ENCODE results near the gene ARL3.
"Not testable (repeated sequence)": the region's sequence is repeated elsewhere in the genome, so short reads cannot be mapped to it uniquely, and the experiment has no call there.

ARL3 gene

DNA sequence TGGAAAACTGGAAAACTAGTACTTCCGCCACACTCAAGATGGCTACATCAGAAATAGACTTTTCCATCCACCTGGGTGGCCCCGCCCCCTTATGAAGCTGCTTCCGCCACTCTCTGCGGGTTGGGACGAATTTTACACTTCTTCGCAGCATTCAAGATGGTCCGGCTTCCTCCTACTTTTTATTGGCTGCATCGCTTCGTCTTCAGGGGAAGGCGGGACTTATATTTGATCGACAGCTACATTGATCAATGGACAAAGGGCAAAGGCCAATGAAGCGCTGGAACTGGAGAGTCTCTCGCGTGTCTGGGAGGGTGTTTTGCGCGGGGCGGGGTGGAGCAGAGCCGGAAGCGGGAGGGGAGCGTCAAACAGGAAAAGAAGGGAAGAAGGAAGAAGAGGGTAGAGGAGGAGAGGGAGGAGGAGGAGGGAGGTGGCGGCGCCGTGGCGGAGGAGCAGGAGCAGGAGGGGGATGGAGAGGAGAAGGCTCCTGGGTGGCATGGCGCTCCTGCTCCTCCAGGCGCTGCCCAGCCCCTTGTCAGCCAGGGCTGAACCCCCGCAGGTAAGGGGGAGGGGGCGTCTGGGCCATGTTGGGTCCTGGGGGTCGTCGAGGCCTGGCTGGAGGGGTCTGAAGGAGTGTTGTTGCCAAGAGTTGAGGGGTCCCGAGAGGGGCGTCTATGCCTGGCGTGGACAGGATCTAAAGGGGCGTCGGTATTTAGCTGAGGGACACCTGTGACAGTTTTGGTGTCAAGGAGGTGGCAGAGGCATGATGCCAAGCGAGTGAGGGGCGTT is 29.6 kb upstream of the ARL3 start, which contains the start of gene WBP1L:
WBP1L (plus strand) TSS at position 361 of the 786 bp plus-strand sequence; CDS start at position 467, 106 bp downstream.
- Histone ChIP-seq H3K4me3 (IDR thresholded peaks at IDR 0.05; ENCODE audit: insufficient read depth, low read depth, low read length) (no peak within 1 kb of the TSS), H3K79me2 (ENCODE audit: insufficient read depth, low read depth) (peaks cover 31% of the 10 kb centered on the region; the same call in 1 of the 2 replicates), H3K9ac (peak within 1 kb of the TSS; percentile 52; the same call in 1 of the 2 replicates), H3K27ac (peak within 1 kb of the TSS; percentile 22; the same call in 1 of the 2 replicates), H4K20me1 (ENCODE audit: insufficient read depth) (no peaks in the 10 kb centered on the region), H3K27me3 (ENCODE audit: insufficient read depth, low read depth) (no peaks in the 10 kb centered on the region), H3K36me3 (ENCODE audit: insufficient read depth) (no peaks in the 10 kb centered on the region), H2AFZ (ENCODE audit: low read depth) (peak within 1 kb of the TSS; percentile 85), H3K4me2 (peak within 1 kb of the TSS; percentile 86), H3K4me1 (ENCODE audit: low read depth, poor library complexity, severe bottlenecking) (peaks cover 29% of the 10 kb centered on the region)
- no peak for TF ChIP-seq CTCF (conservative IDR thresholded peaks at IDR 0.05; ENCODE audit: low read depth, low read length)

DNA sequence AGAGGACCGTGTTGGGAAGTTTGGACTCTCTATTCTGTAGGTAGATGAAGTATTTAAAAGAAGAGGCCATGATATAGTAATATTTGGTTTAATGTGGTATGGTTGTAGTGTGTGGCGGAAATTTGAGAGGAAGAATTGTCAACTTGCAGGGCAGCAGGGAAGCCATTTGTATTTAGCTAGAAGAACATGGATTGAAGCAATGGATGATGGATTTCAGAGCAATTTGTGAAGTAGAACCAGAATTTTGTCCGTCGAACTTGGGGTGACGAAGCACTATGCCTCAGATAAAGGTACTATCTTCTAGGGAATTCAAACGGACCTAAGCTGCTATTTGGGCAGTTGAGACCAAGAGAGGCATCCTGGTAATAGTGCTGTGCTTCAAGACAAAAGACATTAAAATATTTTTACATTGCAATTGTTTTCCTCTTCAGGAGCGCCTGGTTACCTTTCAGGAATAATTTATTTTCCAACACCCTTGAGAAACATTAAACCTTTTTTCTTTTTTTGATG is 28.9 kb upstream of the ARL3 start:
- Histone ChIP-seq H3K4me3 (IDR thresholded peaks at IDR 0.05; ENCODE audit: insufficient read depth, low read depth, low read length) (no peak overlapping the region), H3K27me3 (ENCODE audit: insufficient read depth, low read depth) (no peaks in the 10 kb centered on the region), H3K79me2 (ENCODE audit: insufficient read depth, low read depth) (peaks cover 31% of the 10 kb centered on the region; the same call in 1 of the 2 replicates), H3K4me2 (peak overlapping the region; percentile 74), H3K4me1 (ENCODE audit: low read depth, poor library complexity, severe bottlenecking) (peaks cover 31% of the 10 kb centered on the region), H3K9ac (no peak overlapping the region), H4K20me1 (ENCODE audit: insufficient read depth) (no peaks in the 10 kb centered on the region), H2AFZ (ENCODE audit: low read depth) (peak overlapping the region; percentile 85), H3K36me3 (ENCODE audit: insufficient read depth) (no peaks in the 10 kb centered on the region), H3K27ac (peak overlapping the region; percentile 22; the same call in 1 of the 2 replicates)
- no peak for TF ChIP-seq CTCF (conservative IDR thresholded peaks at IDR 0.05; ENCODE audit: low read depth, low read length)

- H3K4me2 ChIP-seq; H4K20me1 ChIP-seq (ENCODE audit: insufficient read depth); H3K4me3 ChIP-seq (IDR thresholded peaks at IDR 0.05; ENCODE audit: insufficient read depth, low read depth, low read length); H2AFZ ChIP-seq (ENCODE audit: low read depth); H3K27ac ChIP-seq; H3K9ac ChIP-seq; H3K36me3 ChIP-seq (ENCODE audit: insufficient read depth); H3K27me3 ChIP-seq (ENCODE audit: insufficient read depth, low read depth): not testable (repeated sequence)
- H3K4me1 ChIP-seq (ENCODE audit: low read depth, poor library complexity, severe bottlenecking), result peaks cover 31% of the 10 kb centered on the region
- H3K79me2 ChIP-seq (ENCODE audit: insufficient read depth, low read depth), result peaks cover 26% of the 10 kb centered on the region; the same call in 1 of the 2 replicates
These were observed 28.1 kb upstream of the ARL3 start for GRCh38 chr10:102742313-102742712.

DNA sequence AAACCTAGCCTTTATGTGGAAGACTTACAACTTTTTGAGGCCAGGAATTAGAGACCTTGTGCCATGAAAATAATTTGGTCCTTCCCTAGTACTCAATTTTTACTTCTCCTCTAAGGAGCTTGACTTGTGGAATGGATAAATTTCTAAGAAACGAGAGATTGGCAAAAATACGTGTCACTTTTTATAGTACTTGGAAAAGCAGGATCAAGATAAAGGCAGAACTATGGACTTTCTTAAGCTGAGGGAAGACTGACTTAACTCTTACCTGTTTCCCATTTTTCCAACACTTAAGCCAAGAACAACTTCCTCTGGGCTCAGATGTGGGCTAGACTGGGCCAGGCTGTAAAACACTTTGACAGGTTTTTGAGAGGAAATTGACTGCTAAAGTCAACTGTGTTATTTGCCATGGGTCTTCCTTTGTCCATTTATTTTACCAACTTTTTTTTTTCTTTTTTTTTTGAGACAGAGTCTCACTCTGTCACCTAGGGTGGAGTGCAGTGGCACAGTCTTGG is 27.6 kb upstream of the ARL3 start:
- Histone ChIP-seq H2AFZ (ENCODE audit: low read depth) (no peak overlapping the region), H3K36me3 (ENCODE audit: insufficient read depth) (no peaks in the 10 kb centered on the region), H4K20me1 (ENCODE audit: insufficient read depth) (no peaks in the 10 kb centered on the region), H3K9ac (no peak overlapping the region), H3K4me2 (no peak overlapping the region), H3K27ac (no peak overlapping the region), H3K4me1 (ENCODE audit: low read depth, poor library complexity, severe bottlenecking) (peaks cover 31% of the 10 kb centered on the region), H3K79me2 (ENCODE audit: insufficient read depth, low read depth) (peaks cover 24% of the 10 kb centered on the region; the same call in 1 of the 2 replicates), H3K27me3 (ENCODE audit: insufficient read depth, low read depth) (no peaks in the 10 kb centered on the region), H3K4me3 (IDR thresholded peaks at IDR 0.05; ENCODE audit: insufficient read depth, low read depth, low read length) (no peak overlapping the region)
- no peak for TF ChIP-seq CTCF (conservative IDR thresholded peaks at IDR 0.05; ENCODE audit: low read depth, low read length)
